Subcutaneous adipose tissue (tissue), 4 donors: ENCODE results near the gene STARD13. TPM values are rescaled to one million over a fixed set of nuclear protein-coding genes. Genes with fewer than 3 reads are reported as not detected.

Experiments used
- CTCF ChIP-seq: fragments of 450-650 bp; IDR thresholded peaks from one replicate; pipeline ENCODE4 v1.5.1; 2016; ENCODE audit warnings: low read depth, mild to moderate bottlenecking, control low read depth, antibody characterized with exemption, moderate library complexity
- total RNA-seq, 4 donors: library from RNA; depleted of rRNA; stranded (reverse); fragments of >200 nt; gene quantifications; one replicate each; pipeline ENCODE4 v1.1.0, GENCODE V29; 2016

STARD13 gene
- total RNA-seq, 4 donors from 2014 or later = 42.9 to 67.8 (median 55.3) TPM

DNA sequence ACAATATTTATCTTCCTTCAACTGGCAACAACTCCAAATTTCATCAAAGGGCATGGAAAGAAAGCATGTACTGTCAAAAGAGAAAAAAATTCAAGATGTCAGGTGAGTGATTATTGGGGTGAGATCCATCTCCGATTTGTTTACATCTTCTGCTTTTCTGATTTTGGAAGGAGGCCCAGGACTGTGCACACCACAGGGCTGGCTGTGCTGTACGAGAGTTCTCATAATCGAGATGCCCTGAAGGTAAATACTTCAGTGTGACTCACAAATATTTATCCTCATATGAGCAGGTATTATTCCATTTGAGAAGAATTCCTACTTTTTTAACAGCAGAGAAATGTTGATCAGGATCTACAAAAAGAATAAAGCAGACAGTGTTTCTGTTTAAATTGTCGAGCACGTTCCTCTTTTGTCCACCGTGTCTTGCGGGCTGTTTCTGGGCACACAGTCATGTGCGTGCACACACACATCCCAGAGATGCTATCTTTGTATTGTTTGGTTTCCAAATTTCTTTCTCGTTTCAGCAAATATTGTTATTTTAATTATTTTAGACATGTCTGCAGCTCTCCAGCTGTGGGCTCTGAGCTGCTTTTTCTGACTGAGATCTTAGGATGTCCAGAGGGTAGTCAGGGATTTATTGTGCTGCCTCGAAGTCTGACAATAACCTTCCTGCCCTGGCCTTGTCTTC is 165.6 kb downstream of the STARD13 start:
- no peak for TF ChIP-seq CTCF

DNA sequence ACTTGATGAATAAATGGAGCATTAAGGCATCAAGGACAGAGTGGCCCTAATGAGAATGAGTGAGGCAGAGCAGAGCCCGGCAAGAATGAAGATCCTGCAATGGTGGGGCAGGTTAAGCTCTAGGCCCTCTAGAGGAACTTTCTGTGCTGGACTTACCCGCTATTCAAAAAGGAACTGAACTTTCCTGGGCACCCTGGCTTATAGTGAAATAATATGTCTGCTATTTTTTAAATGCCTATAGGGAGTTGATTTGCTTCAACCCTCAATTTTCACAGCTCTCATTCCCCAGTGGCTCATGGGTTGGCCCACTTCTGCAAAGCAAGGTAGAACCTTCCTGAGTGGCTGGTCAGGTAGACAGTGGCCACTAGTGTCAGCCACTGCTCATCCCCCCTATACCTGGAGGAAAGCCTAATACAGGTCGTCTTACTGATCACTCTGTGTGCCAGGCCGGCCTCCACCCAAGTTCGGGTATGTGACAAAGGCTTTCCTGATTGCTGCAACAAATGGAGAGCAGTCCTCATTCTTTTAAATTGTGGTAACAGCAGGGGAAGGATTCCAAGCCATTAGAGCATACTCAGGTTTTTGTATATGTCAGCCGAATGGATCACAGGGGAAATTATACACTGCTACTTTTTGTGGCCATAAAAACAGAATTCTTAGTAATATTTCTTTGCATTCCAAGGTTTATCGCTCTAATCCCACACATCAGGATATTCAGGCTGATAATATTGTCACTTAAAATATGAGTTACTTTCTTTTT is 166.4 kb downstream of the STARD13 start:
- no peak for TF ChIP-seq CTCF

DNA sequence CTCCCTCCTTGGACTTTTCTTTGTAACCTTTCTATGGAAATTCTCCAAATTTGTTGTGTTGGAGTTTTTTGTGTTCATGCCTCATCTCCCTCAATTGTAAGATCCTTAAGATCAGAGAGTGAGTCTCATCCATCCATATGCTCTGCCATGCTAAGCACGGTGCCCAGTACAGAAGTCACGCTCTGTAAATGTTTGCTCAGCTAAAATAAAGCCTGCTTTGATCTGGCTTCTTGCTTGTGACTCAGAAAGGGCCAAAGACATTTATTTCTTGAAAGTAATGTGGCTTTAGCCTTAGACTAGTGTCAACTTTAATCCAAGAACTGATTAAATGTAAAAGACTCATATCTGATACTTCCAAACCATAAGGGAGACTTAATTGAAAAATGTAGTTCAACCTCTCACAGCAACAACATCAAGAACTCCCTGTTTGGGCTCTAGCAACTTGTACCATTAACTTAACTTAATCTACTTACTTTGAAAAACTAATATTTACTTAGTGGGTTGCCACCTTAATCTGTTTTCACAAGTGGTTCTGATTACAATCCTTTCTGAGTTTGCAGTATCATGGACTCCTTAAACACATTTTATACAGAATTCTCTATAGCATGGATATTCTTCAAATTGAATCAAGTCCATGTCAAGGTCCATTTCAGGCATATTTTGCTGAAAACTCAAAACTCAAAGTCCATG is 169.1 kb downstream of the STARD13 start:
- TF ChIP-seq CTCF = no peak

- no peak for TF ChIP-seq CTCF
Observed at GRCh38 chr13:33115274-33115673, 170.3 kb downstream of the STARD13 start.

DNA sequence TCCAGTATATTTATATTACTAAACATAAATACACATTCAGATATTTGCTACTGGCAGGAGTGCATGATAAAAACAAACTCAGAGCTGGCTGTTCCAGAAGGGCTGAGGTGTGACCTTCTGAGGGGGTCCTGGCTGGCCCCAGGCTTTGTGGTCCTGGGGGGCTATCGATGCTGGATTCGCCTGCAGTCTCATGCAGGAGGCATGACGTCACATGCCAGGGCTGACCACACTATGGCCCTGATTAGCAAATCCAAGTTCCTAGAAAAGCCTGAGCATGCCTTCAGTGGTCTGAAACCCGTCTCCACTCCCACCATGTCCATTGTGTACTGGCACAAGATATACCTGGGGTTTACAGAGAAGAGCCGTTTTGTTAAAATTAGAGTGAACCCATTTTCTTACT is 171.4 kb downstream of the STARD13 start:
- no peak for TF ChIP-seq CTCF

GRCh38 chr13:33112766-33113165 is 172.8 kb downstream of the STARD13 start:
- no peak for TF ChIP-seq CTCF
